Stimulated activated CD4-positive, alpha-beta T cell treated with anti-CD3 and anti-CD28 coated beads, Interleukin-1b, Interleukin-23, amount 100 ng/mL, for 1 hour (primary cell): Measurements from ENCODE around the gene ARRDC2.
"Not testable (repeated sequence)": the region's sequence is repeated elsewhere in the genome, so short reads cannot be mapped to it uniquely, and the experiment has no call there.

Experiments used
- DNase-seq, 2 donors: peaks; one replicate each; pipeline ENCODE4 v3.0.0-alpha.2; 2020; ENCODE audit warnings: low read depth in 2 of 2

ARRDC2 gene

GRCh38 chr19:18016209-18016910 lies 8.4 kb downstream of the ARRDC2 start:
- DNase-seq, result no peak

- no peak for DNase-seq
Observed at GRCh38 chr19:18017275-18018083, 9.5 kb downstream of the ARRDC2 start.

- no peak for DNase-seq
Observed at GRCh38 chr19:18020212-18021085, 12.5 kb downstream of the ARRDC2 start.

- DNase-seq, result peak in 1 of 2 donors; percentile 66
Observed at GRCh38 chr19:18021121-18021755, 13.3 kb downstream of the ARRDC2 start.

DNA sequence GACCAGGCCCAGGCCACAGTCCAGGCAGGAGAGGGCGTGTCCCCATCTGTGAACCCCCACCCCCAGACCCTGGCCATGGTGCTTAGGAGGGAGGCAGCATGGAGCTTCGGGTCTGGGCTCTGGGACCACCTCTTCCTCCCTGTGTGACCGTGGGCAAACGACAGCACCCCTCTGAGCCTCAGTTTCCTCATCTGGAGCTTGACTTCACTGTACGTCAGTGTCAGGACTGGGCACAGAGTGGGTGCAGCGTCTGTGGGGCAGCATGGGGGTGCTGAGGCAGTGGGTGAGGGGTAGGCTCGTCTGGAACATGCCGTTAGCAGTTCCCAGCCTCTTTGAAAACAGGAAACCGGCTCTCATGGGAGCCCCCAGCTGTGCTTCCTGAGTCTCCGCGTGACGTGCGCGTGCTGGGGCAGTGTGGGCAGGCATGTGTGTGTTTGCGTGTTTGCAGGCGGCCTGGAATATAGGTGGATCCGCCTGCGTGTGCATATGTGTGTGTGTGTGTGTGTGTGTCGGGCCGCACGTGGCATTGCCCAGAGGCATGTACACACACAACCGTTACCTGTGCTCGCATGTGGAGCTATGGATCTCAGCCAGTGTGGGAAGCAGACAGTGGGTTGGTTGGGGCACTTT lies 15.8 kb downstream of the ARRDC2 start:
- peak in 1 of 2 donors; percentile 48 for DNase-seq

GRCh38 chr19:18027151-18027550 lies 19.2 kb downstream of the ARRDC2 start:
- DNase-seq, result no peak

GRCh38 chr19:18029617-18030338 lies 21.8 kb downstream of the ARRDC2 start:
- DNase-seq, result no peak

GRCh38 chr19:18031401-18031800 lies 23.4 kb downstream of the ARRDC2 start:
- DNase-seq, result not testable (repeated sequence)

DNA sequence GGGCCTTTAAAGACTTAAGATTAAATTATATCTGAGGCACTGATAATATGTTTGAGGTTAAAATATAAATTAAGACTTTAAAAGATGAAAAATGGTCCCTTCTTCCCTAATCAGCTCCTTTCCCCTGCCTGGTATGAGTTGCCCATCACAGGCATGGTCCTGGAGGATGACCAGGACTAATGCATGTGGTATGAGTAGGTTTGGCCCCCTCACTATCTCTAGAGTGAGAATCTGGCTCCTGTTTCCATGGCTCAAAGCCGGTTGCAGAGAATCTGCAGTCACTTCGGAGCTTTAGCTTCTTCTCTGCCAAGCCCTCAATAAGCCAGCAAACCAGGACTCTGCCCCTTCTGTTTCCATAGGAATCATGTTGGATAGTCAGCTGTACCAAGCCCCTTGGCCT lies 24.1 kb downstream of the ARRDC2 start:
- DNase-seq, result not testable (repeated sequence)

GRCh38 chr19:18041054-18041453 lies 33.1 kb downstream of the ARRDC2 start:
- no peak for DNase-seq

DNA sequence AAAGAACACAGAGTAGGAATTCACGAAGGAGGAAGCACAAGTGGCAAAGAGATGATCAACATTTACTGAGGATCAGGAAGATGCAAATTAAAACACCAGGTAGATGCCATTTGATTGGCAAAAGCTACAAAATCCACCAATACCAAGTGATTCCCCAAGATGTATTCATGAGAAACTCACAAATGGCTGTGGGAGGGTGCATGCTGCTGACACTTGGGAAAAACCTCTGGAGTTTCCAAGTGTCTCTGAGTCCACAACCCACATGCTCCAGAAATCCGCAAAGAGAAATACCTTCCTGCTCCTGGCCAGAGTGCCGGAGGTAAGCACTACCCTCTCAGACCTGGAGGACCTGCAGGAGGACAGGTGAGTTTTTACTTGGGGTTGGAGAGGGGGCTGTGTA lies 35.7 kb downstream of the ARRDC2 start:
- DNase-seq, result no peak

GRCh38 chr19:18044825-18045304 lies 36.9 kb downstream of the ARRDC2 start:
- DNase-seq, result peak; percentile 55 to 58

DNA sequence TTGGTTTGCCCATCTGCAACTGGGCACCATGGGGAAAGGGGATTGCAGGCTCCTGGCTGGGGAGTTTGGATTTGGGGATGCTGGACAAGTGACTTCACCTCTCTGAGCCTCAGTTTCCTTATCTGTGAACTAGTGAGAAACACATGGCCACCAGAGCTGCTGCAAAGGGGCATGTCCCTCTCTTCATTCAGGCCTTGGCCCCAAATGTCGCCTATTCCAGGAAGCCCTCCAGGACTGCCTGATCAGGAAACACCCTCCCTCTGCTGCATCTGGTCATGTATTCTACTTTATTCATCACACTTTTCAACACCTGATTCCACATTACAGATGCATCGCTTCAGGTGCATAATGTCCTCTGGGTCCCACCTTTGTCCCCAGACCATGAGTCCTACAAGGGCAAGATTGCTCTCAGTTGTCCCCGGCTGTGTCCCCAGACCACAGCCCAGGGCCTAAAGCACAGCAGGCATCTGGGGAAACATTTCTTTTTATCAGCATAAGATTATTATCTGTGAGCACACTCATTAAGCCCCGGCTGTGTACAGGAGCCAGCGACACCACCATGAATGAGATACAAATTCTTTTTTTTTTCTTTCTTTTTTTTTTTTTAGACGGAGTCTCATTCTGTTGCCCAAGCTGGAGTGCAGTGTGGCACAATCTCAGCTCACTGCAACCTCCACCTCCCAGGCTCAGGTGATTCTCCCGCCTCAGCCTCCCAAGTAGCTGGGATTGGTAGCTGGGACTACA lies 37.5 kb downstream of the ARRDC2 start:
- DNase-seq, result no peak

DNA sequence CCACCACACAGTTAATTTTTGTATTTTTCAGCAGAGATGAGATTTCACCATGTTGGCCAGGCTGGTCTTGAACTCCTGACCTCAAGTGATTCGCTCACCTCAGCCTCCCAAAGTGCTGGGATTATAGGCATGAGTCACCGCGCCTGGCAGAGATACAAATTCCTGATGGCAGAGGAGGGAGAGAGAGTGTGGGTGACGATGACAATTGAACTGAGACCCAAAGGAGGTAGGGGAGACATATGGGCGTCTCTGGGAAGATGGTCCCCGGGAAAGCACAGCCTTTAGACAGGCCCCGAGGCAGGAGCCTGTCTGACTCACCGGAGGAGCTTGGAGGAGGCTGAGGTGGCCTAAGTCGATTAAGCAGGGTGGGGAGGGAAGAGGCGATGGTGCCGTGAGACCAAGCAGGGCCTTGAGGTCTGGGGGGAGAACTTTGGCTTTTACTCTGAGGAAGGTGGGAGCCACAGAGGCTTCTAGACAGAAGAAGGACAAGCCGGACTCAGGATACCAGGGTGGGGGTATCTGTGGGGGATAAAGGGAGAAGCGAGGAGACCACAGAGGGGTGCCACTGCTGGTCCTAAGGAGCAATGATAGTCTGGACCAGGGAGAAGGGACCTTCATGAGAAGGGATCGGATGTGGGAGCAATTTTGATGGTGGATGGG lies 38.2 kb downstream of the ARRDC2 start:
- no peak for DNase-seq

GRCh38 chr19:18049385-18049784 lies 41.4 kb downstream of the ARRDC2 start:
- no peak for DNase-seq

GRCh38 chr19:18051887-18052286 lies 43.9 kb downstream of the ARRDC2 start:
- no peak for DNase-seq

GRCh38 chr19:18053576-18054219 lies 45.7 kb downstream of the ARRDC2 start:
- no peak for DNase-seq

GRCh38 chr19:18055967-18056366 lies 48.0 kb downstream of the ARRDC2 start:
- DNase-seq, result no peak

DNA sequence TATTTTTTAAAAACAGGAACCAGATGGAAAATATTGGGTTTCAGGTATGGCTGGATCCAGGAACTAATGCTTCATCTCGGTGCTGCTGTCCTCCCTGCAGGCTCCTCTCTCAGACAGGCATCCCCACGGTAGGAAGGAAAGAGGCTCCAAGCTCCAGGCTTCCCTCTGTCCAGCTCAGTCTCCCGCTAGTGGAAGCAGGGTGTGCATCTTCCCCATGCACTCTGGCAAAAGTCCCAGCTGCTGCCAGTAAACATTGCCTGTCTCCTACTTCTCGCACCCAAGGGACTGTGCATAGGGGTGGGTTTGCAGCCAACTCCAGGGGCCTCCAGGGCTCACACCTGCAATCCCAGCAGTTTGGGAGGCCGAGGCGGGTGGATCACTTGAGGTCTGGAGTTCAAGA lies 49.6 kb downstream of the ARRDC2 start:
- no peak for DNase-seq
